OCI-LY3 (cell line): ENCODE results near the gene CARD14.

Source experiments
- H2AFZ ChIP-seq: fragments of 200-600, 300-600 bp; shearing (Covaris generic); 2 replicates; pipeline ENCODE4 v1.6.0; 2014; ENCODE audit warnings: antibody characterized with exemption, low read depth, low read length
- H3K27ac ChIP-seq: fragments of 200-600, 300-600 bp; sonication (generic); 2 replicates; pipeline ENCODE4 v1.5.1; 2014; ENCODE audit warnings: mild to moderate bottlenecking, low read length, moderate library complexity, mixed read lengths
- H3K27me3 ChIP-seq: fragments of 200-600, 300-600 bp; sonication (generic); 2 replicates; pipeline ENCODE4 v1.6.1; 2014; ENCODE audit warnings: low read depth, low read length, mixed read lengths
- H3K36me3 ChIP-seq: fragments of 200-600, 300-600 bp; sonication (generic); replicated peaks from 2 replicates; pipeline ENCODE3; 2014; ENCODE audit warnings: low read depth, low read length, mixed read lengths
- H3K4me1 ChIP-seq: fragments of 300-600, 200-600 bp; sonication (generic); 2 replicates; pipeline ENCODE4 v1.6.1; 2014; ENCODE audit warnings: low read length, mixed read lengths
- H3K4me2 ChIP-seq: fragments of 200-600, 300-600 bp; sonication (generic); 2 replicates; pipeline ENCODE4 v1.6.1; 2014; ENCODE audit warnings: low read length, mixed read lengths
- H3K4me3 ChIP-seq: fragments of 300-600, 200-600 bp; sonication (generic); 2 replicates; pipeline ENCODE4 v1.5.1; 2014; ENCODE audit warnings: antibody characterized with exemption, mild to moderate bottlenecking, low read length, moderate library complexity
- H3K79me2 ChIP-seq: fragments of 300-600, 200-600 bp; shearing (Covaris generic); 2 replicates; pipeline ENCODE4 v1.6.1; 2014; ENCODE audit warnings: mild to moderate bottlenecking, low read length, mixed read lengths
- H3K9ac ChIP-seq: fragments of 300-600, 200-600 bp; shearing (Covaris generic); 2 replicates; pipeline ENCODE4 v1.6.0; 2014; ENCODE audit warnings: mild to moderate bottlenecking, low read length, moderate library complexity
- H3K9me3 ChIP-seq: fragments of 200-600, 300-600 bp; shearing (Covaris generic); 2 replicates; pipeline ENCODE4 v1.6.1; 2014; ENCODE audit warnings: low read length, mixed read lengths; ENCODE audit not compliant: insufficient read depth
- H4K20me1 ChIP-seq: fragments of 200-600, 300-600 bp; sonication (generic); 2 replicates; pipeline ENCODE4 v1.6.1; 2016; ENCODE audit warnings: low read length, mixed read lengths; ENCODE audit not compliant: insufficient read depth
- EZH2phosphoT487 ChIP-seq: fragments of 200-600 bp; shearing (Covaris generic); IDR thresholded peaks from 2 replicates; pipeline ENCODE4 v1.6.1; 2018; ENCODE audit warnings: antibody characterized with exemption, mixed run types, low read depth
- TF ChIP-seq, protein P1 (sequence below): fragments of 200-600, 300-600 bp; sonication (generic); IDR thresholded peaks from 2 replicates; pipeline ENCODE4 v1.5.1; 2014; ENCODE audit warnings: antibody characterized with exemption, low read length, low read depth

The CARD14 gene

DNA sequence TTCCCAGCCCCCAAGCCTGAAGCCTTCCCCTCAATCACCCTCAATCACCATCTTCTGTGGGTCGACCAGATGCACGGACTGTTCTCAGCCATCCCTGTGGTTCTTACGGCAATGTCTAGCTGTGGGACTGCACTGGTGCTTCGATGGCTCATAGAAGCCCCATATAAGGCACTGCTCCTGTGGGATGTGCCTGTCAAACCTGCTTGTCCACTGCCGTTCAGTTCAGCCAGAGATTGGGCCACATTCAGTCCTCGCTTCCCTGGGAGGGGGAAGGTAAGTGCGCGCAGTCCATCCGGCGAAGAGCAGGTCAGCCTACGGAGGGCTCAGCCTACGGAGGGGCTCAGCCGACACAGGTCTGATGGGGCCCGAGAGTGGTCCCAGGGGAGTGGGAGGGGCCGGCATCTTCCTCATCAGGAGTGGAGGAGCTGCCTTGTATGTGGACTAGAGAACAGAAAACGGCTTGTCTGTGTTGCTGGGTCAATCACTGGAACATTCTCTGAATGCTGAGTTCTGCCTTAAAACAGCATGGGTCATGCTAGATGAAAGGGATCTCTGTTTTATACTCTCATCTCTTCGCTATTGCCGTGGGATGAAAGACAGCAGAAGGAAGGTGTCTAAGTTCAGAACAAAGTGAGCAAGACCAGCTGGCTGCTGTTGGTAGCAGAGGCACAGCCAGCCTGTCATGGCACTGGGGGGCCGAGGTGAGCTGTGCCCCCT lies at the start of gene CARD14:
CARD14 (plus strand) TSS at position 247 of the 717 bp plus-strand sequence. CDS start 11,409 bp downstream, outside the sequence.
- peaks cover 4% of the 10 kb centered on the region for H3K27me3 ChIP-seq
- no peaks in the 10 kb centered on the region for H3K36me3 ChIP-seq
- H3K9me3 ChIP-seq = no peaks in the 10 kb centered on the region
- no peak within 1 kb of the TSS for H3K4me2 ChIP-seq
- H3K27ac ChIP-seq = no peak within 1 kb of the TSS
- TF ChIP-seq, protein P1, sequence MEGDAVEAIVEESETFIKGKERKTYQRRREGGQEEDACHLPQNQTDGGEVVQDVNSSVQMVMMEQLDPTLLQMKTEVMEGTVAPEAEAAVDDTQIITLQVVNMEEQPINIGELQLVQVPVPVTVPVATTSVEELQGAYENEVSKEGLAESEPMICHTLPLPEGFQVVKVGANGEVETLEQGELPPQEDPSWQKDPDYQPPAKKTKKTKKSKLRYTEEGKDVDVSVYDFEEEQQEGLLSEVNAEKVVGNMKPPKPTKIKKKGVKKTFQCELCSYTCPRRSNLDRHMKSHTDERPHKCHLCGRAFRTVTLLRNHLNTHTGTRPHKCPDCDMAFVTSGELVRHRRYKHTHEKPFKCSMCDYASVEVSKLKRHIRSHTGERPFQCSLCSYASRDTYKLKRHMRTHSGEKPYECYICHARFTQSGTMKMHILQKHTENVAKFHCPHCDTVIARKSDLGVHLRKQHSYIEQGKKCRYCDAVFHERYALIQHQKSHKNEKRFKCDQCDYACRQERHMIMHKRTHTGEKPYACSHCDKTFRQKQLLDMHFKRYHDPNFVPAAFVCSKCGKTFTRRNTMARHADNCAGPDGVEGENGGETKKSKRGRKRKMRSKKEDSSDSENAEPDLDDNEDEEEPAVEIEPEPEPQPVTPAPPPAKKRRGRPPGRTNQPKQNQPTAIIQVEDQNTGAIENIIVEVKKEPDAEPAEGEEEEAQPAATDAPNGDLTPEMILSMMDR = no peak
- no peak for TF ChIP-seq EZH2phosphoT487
- H3K4me1 ChIP-seq = no peaks in the 10 kb centered on the region
- H2AFZ ChIP-seq = no peak within 1 kb of the TSS
- H4K20me1 ChIP-seq = no peaks in the 10 kb centered on the region
- H3K9ac ChIP-seq = no peak within 1 kb of the TSS
- H3K79me2 ChIP-seq = no peaks in the 10 kb centered on the region
- no peak within 1 kb of the TSS for H3K4me3 ChIP-seq

DNA sequence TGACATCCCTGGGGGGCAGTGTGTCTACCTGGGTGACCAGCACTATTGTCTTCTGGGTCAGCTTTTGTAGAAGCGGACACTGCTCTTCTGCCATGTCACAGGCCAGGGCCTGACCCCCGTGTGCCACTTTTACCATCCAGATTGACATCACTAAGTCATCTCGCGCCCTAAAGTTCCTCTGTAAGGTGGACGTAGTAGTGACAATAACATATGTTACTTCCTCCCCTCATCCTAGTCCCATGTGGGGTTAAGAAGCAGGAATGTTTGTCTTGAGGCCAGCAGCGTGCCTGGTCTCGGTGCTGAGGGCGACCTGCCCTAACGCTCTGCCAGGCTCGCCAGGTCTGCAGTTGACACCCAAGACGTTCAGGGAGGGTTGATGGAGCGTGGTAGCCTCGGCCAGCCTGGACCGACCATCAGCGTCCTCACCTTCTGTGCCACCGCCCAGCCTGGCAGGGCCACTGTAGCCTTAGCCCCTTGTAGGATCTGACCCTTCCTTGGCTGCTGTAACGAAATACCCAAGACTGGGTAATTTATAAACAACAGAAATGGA lies 47.7 kb upstream of the CARD14 start:
- no peak overlapping the region for H3K4me2 ChIP-seq
- H3K4me3 ChIP-seq = no peak overlapping the region
- H3K36me3 ChIP-seq = no peaks in the 10 kb centered on the region
- H3K79me2 ChIP-seq = no peaks in the 10 kb centered on the region
- no peak overlapping the region for H3K9ac ChIP-seq
- no peaks in the 10 kb centered on the region for H3K9me3 ChIP-seq
- no peaks in the 10 kb centered on the region for H4K20me1 ChIP-seq
- TF ChIP-seq, protein P1 = no peak
- no peak for TF ChIP-seq EZH2phosphoT487
- no peak overlapping the region for H3K27ac ChIP-seq
- no peaks in the 10 kb centered on the region for H3K4me1 ChIP-seq
- H3K27me3 ChIP-seq = no peaks in the 10 kb centered on the region
- no peak overlapping the region for H2AFZ ChIP-seq

DNA sequence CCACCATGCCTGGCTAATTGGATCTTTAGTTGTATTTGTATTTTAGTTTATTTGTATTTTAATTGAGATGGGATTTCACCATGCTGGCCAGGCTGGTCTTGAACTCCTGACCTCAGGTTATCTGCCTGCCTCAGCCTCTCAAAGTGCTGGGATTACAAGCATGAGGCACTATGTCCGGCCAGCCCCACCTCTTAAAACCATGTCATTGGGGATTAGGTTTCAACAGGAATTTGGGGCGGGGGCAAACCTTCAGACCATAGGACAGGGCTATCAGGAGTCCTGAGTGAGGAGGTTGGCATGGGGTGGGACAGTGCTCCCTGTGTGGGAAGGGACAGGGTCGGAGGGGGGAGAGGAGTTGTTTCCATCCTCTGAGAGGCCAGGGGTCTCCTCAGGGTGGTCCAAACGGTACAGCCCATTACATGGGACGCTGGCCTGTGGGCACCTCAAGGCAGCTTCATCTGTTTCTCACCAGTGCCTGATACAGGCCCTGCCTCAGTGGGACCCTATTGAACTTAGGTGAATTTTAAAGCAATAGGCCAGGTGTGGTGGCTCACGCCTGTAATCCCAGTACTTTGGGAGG lies 46.8 kb upstream of the CARD14 start:
- no peak overlapping the region for H3K27ac ChIP-seq
- H3K27me3 ChIP-seq = no peaks in the 10 kb centered on the region
- H3K36me3 ChIP-seq = no peaks in the 10 kb centered on the region
- no peak overlapping the region for H3K4me2 ChIP-seq
- H4K20me1 ChIP-seq = no peaks in the 10 kb centered on the region
- no peaks in the 10 kb centered on the region for H3K9me3 ChIP-seq
- H2AFZ ChIP-seq = no peak overlapping the region
- H3K79me2 ChIP-seq = no peaks in the 10 kb centered on the region
- H3K9ac ChIP-seq = no peak overlapping the region
- TF ChIP-seq, protein P1 = no peak
- TF ChIP-seq EZH2phosphoT487 = no peak
- no peaks in the 10 kb centered on the region for H3K4me1 ChIP-seq
- no peak overlapping the region for H3K4me3 ChIP-seq

DNA sequence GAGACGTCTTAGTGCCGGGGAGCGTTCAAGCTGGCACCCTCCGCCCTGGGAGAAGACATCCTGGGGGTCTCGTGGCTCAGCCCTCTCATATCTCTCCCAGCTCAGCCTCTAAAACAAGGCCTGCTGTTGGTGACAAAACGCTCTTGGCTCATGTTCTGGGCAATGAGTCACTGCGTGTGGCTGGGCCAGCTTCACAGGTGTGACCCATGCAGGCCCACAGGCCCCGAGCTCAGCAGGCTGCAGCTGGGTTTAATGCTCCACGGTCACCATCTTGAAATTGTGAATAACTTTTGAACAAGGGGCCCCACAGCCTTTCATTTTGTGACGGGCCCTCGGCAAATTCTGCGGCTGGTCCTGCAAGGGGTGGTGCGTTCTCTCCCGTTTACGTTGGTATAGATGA lies 46.0 kb upstream of the CARD14 start:
- H3K9me3 ChIP-seq = no peaks in the 10 kb centered on the region
- H3K36me3 ChIP-seq = no peaks in the 10 kb centered on the region
- no peak overlapping the region for H3K4me3 ChIP-seq
- H3K79me2 ChIP-seq = no peaks in the 10 kb centered on the region
- no peak overlapping the region for H3K9ac ChIP-seq
- H3K4me2 ChIP-seq = no peak overlapping the region
- no peaks in the 10 kb centered on the region for H3K4me1 ChIP-seq
- no peak overlapping the region for H2AFZ ChIP-seq
- H4K20me1 ChIP-seq = no peaks in the 10 kb centered on the region
- TF ChIP-seq, protein P1 = no peak
- no peak for TF ChIP-seq EZH2phosphoT487
- no peak overlapping the region for H3K27ac ChIP-seq
- no peaks in the 10 kb centered on the region for H3K27me3 ChIP-seq
